ENCODE measurements around the gene CATSPER1.

DNA sequence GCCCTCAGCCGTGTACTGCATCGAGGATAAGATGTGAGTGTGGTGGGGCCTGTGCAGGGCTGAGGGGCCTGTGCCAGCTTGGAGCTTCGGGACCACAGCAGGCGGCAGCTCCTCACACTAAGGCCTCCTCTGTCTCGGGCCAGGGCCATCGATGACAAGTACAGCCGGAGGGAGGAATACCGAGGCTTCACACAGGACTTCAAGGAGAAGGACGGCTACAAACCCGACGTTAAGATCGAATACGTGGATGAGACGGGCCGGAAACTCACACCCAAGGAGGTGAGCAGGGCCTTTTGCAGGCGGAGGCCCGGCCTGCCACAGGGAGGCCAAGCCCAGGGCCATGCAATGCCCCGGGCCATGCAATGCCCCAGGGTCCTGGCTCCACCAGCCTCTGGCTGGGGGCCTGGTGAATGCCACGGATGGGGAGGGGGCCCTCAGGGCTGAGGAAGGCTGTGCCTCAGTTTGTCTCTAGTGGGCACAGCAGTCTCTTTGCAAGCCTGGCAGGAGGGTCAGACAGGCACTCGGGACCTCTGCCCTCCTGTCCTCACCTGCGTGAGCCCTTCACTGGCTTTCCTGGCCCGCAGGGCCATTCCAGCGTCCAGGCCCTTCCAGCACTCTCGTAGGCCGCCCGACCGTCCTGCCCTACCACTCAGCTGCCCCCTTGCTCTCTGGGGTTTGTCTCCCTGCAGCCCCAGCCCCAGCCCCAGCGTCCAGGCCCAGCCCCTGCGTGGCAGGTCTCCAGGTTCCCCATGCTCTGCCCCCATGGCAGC lies 48.5 kb downstream of the CATSPER1 start:
- TF ChIP-seq PKNOX1 (IDR thresholded peaks at IDR 0.05): no peak
- TF ChIP-seq FOXM1 (IDR thresholded peaks at IDR 0.05; ENCODE audit: borderline replicate concordance): no peak
- TF ChIP-seq CTBP1 (IDR thresholded peaks at IDR 0.05; ENCODE audit: borderline replicate concordance): no peak
- no peak for TF ChIP-seq TARDBP (IDR thresholded peaks at IDR 0.05)
- no peak for TF ChIP-seq FOXK2 (IDR thresholded peaks at IDR 0.05)
- TF ChIP-seq BHLHE40 (IDR thresholded peaks at IDR 0.05; ENCODE audit: borderline replicate concordance): no peak
- TF ChIP-seq ARNT (IDR thresholded peaks at IDR 0.05): no peak
- no peak for TF ChIP-seq FOXA1 (IDR thresholded peaks at IDR 0.05)
- no peak for TF ChIP-seq SP1 (IDR thresholded peaks at IDR 0.05)
- no peak for TF ChIP-seq SUZ12 (IDR thresholded peaks at IDR 0.05)
- no peak for TF ChIP-seq L3MBTL2 (conservative IDR thresholded peaks at IDR 0.05)

All from HEK293T (cell line).